Osteocyte (in vitro differentiated cells): ENCODE measurements around the gene LRRC17. TPM values are rescaled to one million over a fixed set of nuclear protein-coding genes. Genes with fewer than 3 reads are reported as not detected.

Experiments
- DNase-seq: peaks from one replicate; pipeline ENCODE4 v3.0.0; 2021; ENCODE audit warnings: mixed read lengths; ENCODE audit not compliant: unreplicated experiment; ENCODE audit errors: extremely low spot score
- H3K27ac Mint-ChIP-seq: one replicate; pipeline ENCODE4 v1.8.0; 2021; ENCODE audit warnings: mild to moderate bottlenecking, mixed read lengths; ENCODE audit not compliant: unreplicated experiment
- H3K27me3 Mint-ChIP-seq: one replicate; pipeline ENCODE4 v1.8.0; 2021; ENCODE audit warnings: mixed read lengths; ENCODE audit not compliant: unreplicated experiment
- H3K36me3 Mint-ChIP-seq: one replicate; pipeline ENCODE4 v1.8.0; 2021; ENCODE audit warnings: mixed read lengths; ENCODE audit not compliant: unreplicated experiment
- H3K4me1 Mint-ChIP-seq: one replicate; pipeline ENCODE4 v1.8.0; 2021; ENCODE audit warnings: mixed read lengths; ENCODE audit not compliant: unreplicated experiment
- H3K4me3 Mint-ChIP-seq: one replicate; pipeline ENCODE4 v1.8.0; 2021; ENCODE audit warnings: mild to moderate bottlenecking, moderate library complexity, mixed read lengths; ENCODE audit not compliant: unreplicated experiment
- H3K9me3 Mint-ChIP-seq: one replicate; pipeline ENCODE4 v1.8.0; 2021; ENCODE audit warnings: mixed read lengths; ENCODE audit not compliant: unreplicated experiment
- CTCF ChIP-seq: fragments of 200-600 bp; sonication (generic); IDR thresholded peaks from 2 replicates; pipeline ENCODE4 v1.5.0; 2021; ENCODE audit warnings: antibody characterized with exemption, mild to moderate bottlenecking, moderate library complexity
- total RNA-seq: library from RNA; stranded (reverse); gene quantifications from 2 replicates; pipeline ENCODE4 v1.2.1, GENCODE V29; 2021

The LRRC17 gene
- total RNA-seq, 1 donor from 2014 or later, result 12.4 TPM

GRCh38 chr7:102978284-102978683 is 65.5 kb downstream of the LRRC17 start:
- no peak for DNase-seq
- H3K4me3 Mint-ChIP-seq, result no peak overlapping the region
- no peaks in the 10 kb centered on the region for H3K27me3 Mint-ChIP-seq
- peaks cover 6% of the 10 kb centered on the region for H3K4me1 Mint-ChIP-seq
- H3K9me3 Mint-ChIP-seq, result peaks cover 9% of the 10 kb centered on the region
- no peaks in the 10 kb centered on the region for H3K36me3 Mint-ChIP-seq
- peak overlapping the region; percentile 21 for H3K27ac Mint-ChIP-seq
- TF ChIP-seq CTCF, result no peak

DNA sequence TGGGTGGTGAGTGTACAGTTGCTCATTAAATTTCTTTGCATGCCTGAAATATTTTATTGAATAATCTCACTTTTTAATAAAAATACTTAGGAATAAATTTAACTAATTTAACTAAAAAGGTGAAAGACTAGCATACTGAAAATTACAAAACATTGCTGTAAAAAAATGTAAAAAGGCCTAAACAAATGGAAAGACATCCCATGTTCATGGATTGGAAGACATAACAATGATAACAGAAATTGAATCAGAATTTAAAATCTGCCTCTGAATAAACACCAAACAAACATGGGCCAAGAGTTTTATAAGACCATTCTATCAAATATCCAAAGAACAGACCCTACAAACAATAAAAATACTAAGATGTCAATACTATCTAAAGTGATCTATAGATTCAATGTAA is 66.9 kb downstream of the LRRC17 start:
- Mint-ChIP-seq H3K4me1 (peaks cover 6% of the 10 kb centered on the region), H3K36me3 (no peaks in the 10 kb centered on the region), H3K4me3 (no peak overlapping the region), H3K9me3 (peaks cover 9% of the 10 kb centered on the region), H3K27me3 (no peaks in the 10 kb centered on the region), H3K27ac (no peak overlapping the region)
- DNase-seq, result no peak
- no peak for TF ChIP-seq CTCF

- Mint-ChIP-seq H3K36me3 (no peaks in the 10 kb centered on the region), H3K27ac (no peak overlapping the region), H3K4me3 (no peak overlapping the region), H3K4me1 (peaks cover 18% of the 10 kb centered on the region), H3K9me3 (peaks cover 9% of the 10 kb centered on the region), H3K27me3 (no peaks in the 10 kb centered on the region)
- TF ChIP-seq CTCF, result no peak
- no peak for DNase-seq
These were observed 68.7 kb downstream of the LRRC17 start for GRCh38 chr7:102981451-102981850.

DNA sequence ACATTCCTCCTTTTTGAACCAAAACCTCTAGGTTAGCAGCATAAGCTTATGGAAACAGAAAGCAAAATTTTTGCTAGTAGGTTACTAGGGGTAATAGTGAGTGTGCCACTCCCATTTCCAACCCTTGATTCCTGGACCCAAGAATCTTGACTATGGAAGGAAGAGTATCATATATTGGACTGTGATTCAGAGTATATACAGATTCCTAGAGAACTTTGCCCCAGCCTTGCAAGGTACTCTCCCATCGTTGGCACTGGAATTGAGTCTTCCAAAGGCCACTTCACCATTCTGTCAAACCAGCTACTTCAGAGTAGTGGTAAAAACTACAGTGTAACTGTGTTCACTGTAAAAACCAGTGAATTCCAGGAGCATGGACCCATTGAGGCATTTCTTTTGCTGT is 69.4 kb downstream of the LRRC17 start:
- no peak for TF ChIP-seq CTCF
- Mint-ChIP-seq H3K36me3 (no peaks in the 10 kb centered on the region), H3K27ac (no peak overlapping the region), H3K27me3 (no peaks in the 10 kb centered on the region), H3K4me3 (no peak overlapping the region), H3K4me1 (peaks cover 18% of the 10 kb centered on the region), H3K9me3 (peaks cover 9% of the 10 kb centered on the region)
- no peak for DNase-seq

GRCh38 chr7:102983602-102984001 is 70.8 kb downstream of the LRRC17 start:
- H3K4me3 Mint-ChIP-seq, result no peak overlapping the region
- DNase-seq, result no peak
- no peak for TF ChIP-seq CTCF
- H3K9me3 Mint-ChIP-seq, result peaks cover 9% of the 10 kb centered on the region
- H3K4me1 Mint-ChIP-seq, result peaks cover 14% of the 10 kb centered on the region
- H3K36me3 Mint-ChIP-seq, result no peaks in the 10 kb centered on the region
- no peak overlapping the region for H3K27ac Mint-ChIP-seq
- no peaks in the 10 kb centered on the region for H3K27me3 Mint-ChIP-seq
